Tibial artery (tissue), 4 donors: ENCODE data around the gene RAB33A.

Experiments used
- DNase-seq, 2 donors: peaks; one replicate each; pipeline ENCODE4 v3.0.0-alpha.2; 2019
- H3K27ac ChIP-seq, 2 donors: fragments of 200-600 bp; sonication (generic) in 1 of 2; 1 replicate in 1 of 2; 2 replicates in 1 of 2; pipeline ENCODE4 v1.5.1; 2018 to 2019; ENCODE audit warnings: mild to moderate bottlenecking in 1 of 2
- H3K27me3 ChIP-seq, 2 donors: fragments of 200-600 bp; sonication (generic) in 1 of 2; one replicate each; pipeline versions ENCODE4 v1.5.1 to v1.6.0; 2016 to 2019
- H3K36me3 ChIP-seq, 3 donors: fragments of 200-600 bp; sonication (generic) in 2 of 3; one replicate each; pipeline ENCODE4 v1.5.1; 2016 to 2019; ENCODE audit warnings: mild to moderate bottlenecking in 2 of 3
- H3K4me1 ChIP-seq, 4 donors: fragments of 200-600 bp; sonication (generic) in 2 of 4; 1 replicate in 3 of 4; 2 replicates in 1 of 4; pipeline ENCODE4 v1.5.1; 2016 to 2019
- H3K4me3 ChIP-seq, 2 donors: fragments of 200-600 bp; sonication (generic) in 1 of 2; 1 replicate in 1 of 2; 2 replicates in 1 of 2; pipeline ENCODE4 v1.5.1; 2018 to 2019; ENCODE audit warnings: mild to moderate bottlenecking in 2 of 2
- H3K9me3 ChIP-seq, 3 donors: fragments of 200-600 bp; sonication (generic) in 1 of 3; one replicate each; pipeline ENCODE4 v1.5.1; 2016 to 2019
- intact Hi-C: fragments of 100-400 bp; cut with DNase I; formaldehyde crosslinking; loops from one replicate; pipeline ENCODE4 v1.15.0; 2023; ENCODE audit warnings: low total_unique reads
- TF ChIP-seq, protein P1 (sequence below), 2 experiments: fragments of 200-600 bp in 1 of 2; fragments of 450-650 bp in 1 of 2; IDR thresholded peaks; one replicate each; pipeline ENCODE4 v1.5.1; 2017 to 2019; ENCODE audit warnings: antibody characterized with exemption in 2 of 2, mild to moderate bottlenecking in 1 of 2, moderate library complexity in 1 of 2

The RAB33A gene

DNA sequence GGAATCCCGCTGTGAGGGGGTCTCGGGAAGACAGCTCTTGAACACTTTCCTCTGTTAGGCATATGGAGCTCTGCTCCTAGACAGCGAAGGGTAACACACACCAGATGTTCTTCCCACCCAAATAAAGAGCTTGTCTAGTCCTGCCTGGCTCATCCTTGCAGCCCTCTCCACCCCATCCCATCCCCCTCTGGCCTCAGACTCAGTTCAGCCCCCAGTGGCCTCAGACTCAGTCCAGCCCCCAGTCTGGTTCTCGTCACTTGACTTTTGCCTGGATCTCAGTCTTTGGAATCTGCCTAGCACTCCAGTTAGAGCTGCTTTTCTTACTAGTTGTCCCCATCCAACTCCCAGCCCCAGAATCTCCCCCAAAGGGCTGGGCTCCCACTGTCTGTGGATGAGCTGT lies 14.9 kb downstream of the RAB33A start:
- Histone ChIP-seq H3K4me3 (no peak overlapping the region), H3K27ac (no peak overlapping the region), H3K27me3 (no peaks in the 10 kb centered on the region), H3K36me3 (no peaks in the 10 kb centered on the region), H3K4me1 (no peaks in the 10 kb centered on the region), H3K9me3 (no peaks in the 10 kb centered on the region)
- intact Hi-C loops: no loop called here
- TF ChIP-seq, protein P1, sequence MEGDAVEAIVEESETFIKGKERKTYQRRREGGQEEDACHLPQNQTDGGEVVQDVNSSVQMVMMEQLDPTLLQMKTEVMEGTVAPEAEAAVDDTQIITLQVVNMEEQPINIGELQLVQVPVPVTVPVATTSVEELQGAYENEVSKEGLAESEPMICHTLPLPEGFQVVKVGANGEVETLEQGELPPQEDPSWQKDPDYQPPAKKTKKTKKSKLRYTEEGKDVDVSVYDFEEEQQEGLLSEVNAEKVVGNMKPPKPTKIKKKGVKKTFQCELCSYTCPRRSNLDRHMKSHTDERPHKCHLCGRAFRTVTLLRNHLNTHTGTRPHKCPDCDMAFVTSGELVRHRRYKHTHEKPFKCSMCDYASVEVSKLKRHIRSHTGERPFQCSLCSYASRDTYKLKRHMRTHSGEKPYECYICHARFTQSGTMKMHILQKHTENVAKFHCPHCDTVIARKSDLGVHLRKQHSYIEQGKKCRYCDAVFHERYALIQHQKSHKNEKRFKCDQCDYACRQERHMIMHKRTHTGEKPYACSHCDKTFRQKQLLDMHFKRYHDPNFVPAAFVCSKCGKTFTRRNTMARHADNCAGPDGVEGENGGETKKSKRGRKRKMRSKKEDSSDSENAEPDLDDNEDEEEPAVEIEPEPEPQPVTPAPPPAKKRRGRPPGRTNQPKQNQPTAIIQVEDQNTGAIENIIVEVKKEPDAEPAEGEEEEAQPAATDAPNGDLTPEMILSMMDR (IDR thresholded peaks at IDR 0.05): no peak
- DNase-seq: no peak

DNA sequence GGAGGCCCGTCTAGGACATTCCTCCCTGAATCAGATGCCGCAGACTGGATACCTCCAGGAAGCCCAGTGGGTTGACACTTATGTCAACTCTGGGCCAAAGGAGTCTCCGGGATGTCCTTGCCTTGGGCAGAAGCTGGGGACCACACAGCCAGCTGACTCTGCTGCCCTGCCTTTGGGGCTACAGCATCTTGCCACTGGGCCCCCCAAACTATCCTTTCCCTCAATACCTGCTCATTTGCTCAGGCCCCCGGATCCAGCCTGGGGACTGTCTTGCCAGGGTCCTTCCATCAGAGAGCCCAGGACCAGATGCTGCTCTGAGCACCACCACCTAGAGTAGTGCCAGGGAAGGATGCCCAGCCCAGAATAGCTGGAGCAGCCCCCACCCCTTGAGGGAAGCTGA lies 19.0 kb downstream of the RAB33A start:
- intact Hi-C loops: loop anchor here (5.0 kb wide), 1 partner anchor 108 kb away; no protein-coding TSS in a partner anchor
- no peaks in the 10 kb centered on the region for H3K27me3 ChIP-seq
- TF ChIP-seq, protein P1 (IDR thresholded peaks at IDR 0.05): no peak
- H3K9me3 ChIP-seq: no peaks in the 10 kb centered on the region
- DNase-seq: no peak
- H3K36me3 ChIP-seq: no peaks in the 10 kb centered on the region
- no peaks in the 10 kb centered on the region for H3K4me1 ChIP-seq
- no peak overlapping the region for H3K27ac ChIP-seq
- H3K4me3 ChIP-seq: no peak overlapping the region

DNA sequence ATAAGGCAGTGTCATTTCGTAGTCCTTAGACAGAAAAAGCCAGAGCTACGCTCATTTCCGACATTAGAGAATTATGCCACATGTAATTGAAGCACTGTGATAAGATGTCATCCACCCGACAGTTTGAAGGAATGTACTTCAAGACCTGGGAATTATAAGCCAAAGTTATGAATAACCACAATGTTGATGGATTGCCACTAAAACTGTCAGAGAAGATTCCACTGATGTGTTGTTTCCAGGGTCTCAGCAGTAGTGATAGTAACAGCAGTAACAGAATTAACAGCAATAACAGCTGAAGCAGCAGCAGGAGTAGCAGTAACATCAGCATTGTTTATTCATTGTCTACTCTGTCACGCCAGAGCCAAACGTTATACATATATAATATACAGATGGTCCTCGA lies 24.7 kb downstream of the RAB33A start:
- H3K4me3 ChIP-seq: no peak overlapping the region
- no peaks in the 10 kb centered on the region for H3K36me3 ChIP-seq
- intact Hi-C loops: no loop called here
- no peaks in the 10 kb centered on the region for H3K4me1 ChIP-seq
- DNase-seq: no peak
- no peaks in the 10 kb centered on the region for H3K9me3 ChIP-seq
- no peaks in the 10 kb centered on the region for H3K27me3 ChIP-seq
- TF ChIP-seq, protein P1 (IDR thresholded peaks at IDR 0.05): no peak
- no peak overlapping the region for H3K27ac ChIP-seq

DNA sequence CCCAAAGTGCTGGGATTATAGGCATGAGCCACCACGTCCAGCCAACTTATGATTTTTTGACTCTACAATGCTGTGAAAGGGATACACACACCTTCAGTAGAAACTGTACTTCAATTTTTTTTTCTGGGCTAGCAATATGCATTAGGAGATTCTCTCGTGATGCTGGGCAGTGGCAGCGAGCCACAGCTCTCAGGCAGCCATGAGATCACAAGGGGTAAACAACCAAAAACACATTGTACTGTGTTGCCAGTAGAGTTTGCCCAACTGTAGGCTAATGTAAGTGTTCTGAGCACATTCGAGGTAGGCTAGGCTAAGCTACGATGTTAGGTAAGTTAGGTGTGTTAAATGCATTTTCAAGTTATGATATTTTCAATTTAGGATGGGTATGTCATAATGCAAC lies 25.7 kb downstream of the RAB33A start:
- intact Hi-C loops: no loop called here
- no peak overlapping the region for H3K4me3 ChIP-seq

DNA sequence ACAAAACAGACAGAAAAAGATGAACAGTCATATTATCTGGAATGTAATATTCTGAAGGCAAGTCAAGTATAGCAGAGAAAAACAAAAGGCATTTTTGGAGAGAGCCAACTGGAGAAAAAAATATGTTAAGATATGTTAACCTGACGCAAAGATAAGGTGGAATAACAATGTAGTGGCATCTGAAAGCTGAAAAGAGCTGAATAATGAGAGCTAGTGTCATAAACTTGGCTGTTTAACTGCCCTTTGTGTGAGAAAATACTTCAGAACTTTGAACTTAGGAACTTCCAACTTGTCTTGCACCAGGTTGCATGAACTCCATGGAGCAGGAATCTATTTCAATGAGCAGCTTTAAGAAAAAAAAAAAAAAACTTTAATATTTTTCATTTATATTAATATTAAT lies 32.9 kb downstream of the RAB33A start:
- intact Hi-C loops: no loop called here
- Histone ChIP-seq H3K4me1 (no peaks in the 10 kb centered on the region), H3K9me3 (no peaks in the 10 kb centered on the region), H3K36me3 (peaks cover 0 to 8% (median 0%) of the 10 kb centered on the region in 3 donors), H3K27ac (no peak overlapping the region), H3K27me3 (no peaks in the 10 kb centered on the region), H3K4me3 (no peak overlapping the region)
- TF ChIP-seq, protein P1 (IDR thresholded peaks at IDR 0.05): no peak
- no peak for DNase-seq

More for the DNA sequence above, 25.7 kb downstream of the RAB33A start:
- H3K9me3 ChIP-seq: no peaks in the 10 kb centered on the region
- no peak overlapping the region for H3K27ac ChIP-seq
- H3K4me1 ChIP-seq: no peaks in the 10 kb centered on the region
- no peaks in the 10 kb centered on the region for H3K27me3 ChIP-seq
- TF ChIP-seq, protein P1 (IDR thresholded peaks at IDR 0.05): no peak
- no peak for DNase-seq
- H3K36me3 ChIP-seq: no peaks in the 10 kb centered on the region
